NB4 (cell line): ENCODE results near the gene DLG2.

Experiments
- DNase-seq: peaks from one replicate; pipeline ENCODE4 v3.0.0; 2010; ENCODE audit warnings: low read depth
- H3K4me3 ChIP-seq: one replicate; pipeline ENCODE4 v1.5.1; 2011; ENCODE audit warnings: mild to moderate bottlenecking, low read depth, low read length, moderate library complexity
- MYC ChIP-seq: IDR thresholded peaks from 2 replicates; pipeline ENCODE4 v1.6.1; 2011; ENCODE audit warnings: low read depth, low read length
- POLR2A ChIP-seq: IDR thresholded peaks from 2 replicates; pipeline ENCODE4 v1.6.1; 2011; ENCODE audit warnings: mild to moderate bottlenecking; ENCODE audit not compliant: insufficient read length; ENCODE audit errors: extremely low read depth
- TF ChIP-seq, protein P1 (sequence below): IDR thresholded peaks from one replicate; pipeline ENCODE4 v1.5.1; 2012; ENCODE audit warnings: low read depth, low read length
- TF ChIP-seq, protein P2 (sequence below): IDR thresholded peaks from 2 replicates; pipeline ENCODE4 v1.6.1; 2011; ENCODE audit warnings: low read depth, low read length

DLG2 gene

DNA sequence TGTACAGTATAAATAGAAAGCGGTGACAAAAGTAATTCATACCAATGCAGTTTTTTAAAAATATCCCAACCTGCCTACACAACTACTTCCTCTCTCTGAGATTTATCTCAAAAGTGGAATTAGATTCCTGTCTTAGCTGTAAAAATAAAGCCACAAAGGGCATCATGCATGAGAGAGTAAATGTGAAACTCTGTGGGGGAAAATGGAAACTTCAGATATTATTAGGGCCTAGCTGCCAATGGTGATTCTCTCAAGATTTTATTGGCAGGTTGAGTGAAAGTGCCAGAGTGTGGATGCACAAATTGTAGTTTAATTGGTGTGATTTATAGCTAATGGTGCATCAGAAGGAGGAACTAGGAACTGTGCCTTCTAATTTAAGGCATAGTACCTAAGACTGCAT, 1984.0 kb downstream of the DLG2 start:
- H3K4me3 ChIP-seq: no peak overlapping the region
- no peak for DNase-seq
- TF ChIP-seq, protein P1, sequence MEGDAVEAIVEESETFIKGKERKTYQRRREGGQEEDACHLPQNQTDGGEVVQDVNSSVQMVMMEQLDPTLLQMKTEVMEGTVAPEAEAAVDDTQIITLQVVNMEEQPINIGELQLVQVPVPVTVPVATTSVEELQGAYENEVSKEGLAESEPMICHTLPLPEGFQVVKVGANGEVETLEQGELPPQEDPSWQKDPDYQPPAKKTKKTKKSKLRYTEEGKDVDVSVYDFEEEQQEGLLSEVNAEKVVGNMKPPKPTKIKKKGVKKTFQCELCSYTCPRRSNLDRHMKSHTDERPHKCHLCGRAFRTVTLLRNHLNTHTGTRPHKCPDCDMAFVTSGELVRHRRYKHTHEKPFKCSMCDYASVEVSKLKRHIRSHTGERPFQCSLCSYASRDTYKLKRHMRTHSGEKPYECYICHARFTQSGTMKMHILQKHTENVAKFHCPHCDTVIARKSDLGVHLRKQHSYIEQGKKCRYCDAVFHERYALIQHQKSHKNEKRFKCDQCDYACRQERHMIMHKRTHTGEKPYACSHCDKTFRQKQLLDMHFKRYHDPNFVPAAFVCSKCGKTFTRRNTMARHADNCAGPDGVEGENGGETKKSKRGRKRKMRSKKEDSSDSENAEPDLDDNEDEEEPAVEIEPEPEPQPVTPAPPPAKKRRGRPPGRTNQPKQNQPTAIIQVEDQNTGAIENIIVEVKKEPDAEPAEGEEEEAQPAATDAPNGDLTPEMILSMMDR: no peak
- TF ChIP-seq POLR2A: no peak
- no peak for TF ChIP-seq MYC
- TF ChIP-seq, protein P2, sequence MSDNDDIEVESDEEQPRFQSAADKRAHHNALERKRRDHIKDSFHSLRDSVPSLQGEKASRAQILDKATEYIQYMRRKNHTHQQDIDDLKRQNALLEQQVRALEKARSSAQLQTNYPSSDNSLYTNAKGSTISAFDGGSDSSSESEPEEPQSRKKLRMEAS: no peak

DNA sequence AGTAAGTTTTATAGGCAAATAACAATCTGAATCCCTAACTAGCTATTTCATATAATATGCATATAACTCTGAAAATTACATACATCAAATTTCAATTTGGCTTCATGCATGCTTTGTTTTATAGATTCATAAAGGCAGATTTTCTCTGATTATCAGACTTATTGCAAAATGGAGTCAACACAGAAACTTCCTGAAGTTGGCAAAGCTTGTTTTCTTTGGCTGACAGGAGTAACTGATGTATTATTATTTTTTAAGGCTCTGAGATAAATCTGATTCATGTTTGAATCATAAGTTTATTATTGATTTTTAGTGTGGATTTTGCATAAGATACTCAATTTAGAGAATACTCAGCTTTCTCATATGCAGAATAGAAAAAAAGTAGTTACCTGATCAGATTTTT, 1984.6 kb downstream of the DLG2 start:
- TF ChIP-seq, protein P2: no peak
- no peak overlapping the region for H3K4me3 ChIP-seq
- DNase-seq: no peak

DNA sequence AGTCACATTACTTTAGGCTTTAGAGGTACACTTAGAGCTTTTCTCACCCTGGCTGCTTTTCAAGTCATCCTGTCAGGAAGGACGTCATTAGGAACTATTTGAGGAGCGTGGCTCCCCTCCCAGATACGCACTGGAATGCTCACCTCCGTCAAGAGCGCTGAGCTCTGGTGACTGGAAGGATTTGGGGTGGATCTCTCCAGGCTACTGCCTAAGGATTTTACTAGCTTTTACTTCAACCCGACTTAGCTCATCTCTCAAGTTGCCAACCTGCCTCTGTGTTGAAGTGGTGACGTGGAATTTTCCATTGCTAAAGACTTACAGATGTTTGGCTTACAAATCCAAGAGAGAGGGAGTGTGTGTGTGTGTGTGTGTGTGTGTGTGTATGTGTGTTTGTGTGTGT, 1985.6 kb downstream of the DLG2 start:
- H3K4me3 ChIP-seq: no peak overlapping the region
- TF ChIP-seq POLR2A (no peak), MYC (no peak)
- TF ChIP-seq, protein P1: no peak
- TF ChIP-seq, protein P2: no peak
- no peak for DNase-seq

DNA sequence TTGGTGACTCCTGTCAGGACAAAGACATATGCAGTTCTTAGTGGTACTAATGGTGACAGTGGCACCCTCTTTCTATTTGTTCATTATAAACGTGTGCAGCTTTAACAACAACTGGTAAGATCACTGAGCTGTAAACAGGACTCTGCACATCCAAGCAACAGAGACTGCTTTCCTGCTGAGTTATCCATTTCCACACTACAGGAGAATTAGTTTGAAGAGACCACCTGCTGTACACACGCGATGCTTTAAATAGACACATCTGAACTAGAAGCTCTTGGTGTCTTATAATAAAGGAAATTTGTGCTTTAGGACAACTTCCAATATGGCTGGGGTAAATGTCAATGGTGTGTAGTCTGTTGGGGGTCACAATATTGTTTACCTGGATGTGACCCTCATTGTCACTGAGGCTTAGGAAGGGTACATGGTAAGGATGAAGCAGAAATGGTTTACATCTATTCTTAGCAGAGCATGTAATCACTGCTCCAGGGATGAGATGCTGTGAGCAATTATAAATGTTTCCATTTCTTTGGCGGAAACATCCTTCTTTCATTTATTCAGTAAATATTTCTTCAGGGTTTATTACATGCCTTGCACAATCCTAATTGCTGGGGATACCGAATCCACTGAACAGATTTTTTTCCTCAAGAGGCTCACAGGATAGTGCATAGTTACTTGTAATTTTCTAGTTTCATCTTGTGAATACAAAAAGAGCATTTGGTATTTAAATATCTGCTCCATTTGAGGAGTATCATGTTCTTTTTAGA, 1987.0 kb downstream of the DLG2 start:
- H3K4me3 ChIP-seq: no peak overlapping the region
- TF ChIP-seq, protein P1: no peak
- TF ChIP-seq POLR2A (no peak), MYC (no peak)
- TF ChIP-seq, protein P2: no peak
- no peak for DNase-seq

DNA sequence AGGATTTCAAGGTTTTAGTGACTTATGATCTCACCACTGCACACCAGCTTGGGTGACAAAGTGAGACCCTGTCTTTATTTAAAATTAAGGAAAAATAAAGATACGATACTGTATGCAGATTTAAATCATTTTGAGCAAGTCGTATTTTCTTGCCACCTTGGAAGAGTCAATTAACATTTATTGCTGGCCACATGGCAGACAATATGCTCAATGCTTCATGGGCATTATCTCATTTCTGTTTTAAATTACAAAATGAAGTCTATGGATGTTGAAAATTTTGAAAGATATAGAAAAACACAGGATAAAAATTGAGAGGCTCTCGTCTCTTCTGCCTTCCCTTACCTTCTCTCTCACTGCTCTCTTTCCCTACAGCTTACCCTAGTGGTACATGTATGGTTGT, 1992.0 kb downstream of the DLG2 start:
- no peak overlapping the region for H3K4me3 ChIP-seq
- no peak for DNase-seq
- TF ChIP-seq, protein P1: no peak
- TF ChIP-seq POLR2A (no peak), MYC (no peak)
- TF ChIP-seq, protein P2: no peak

DNA sequence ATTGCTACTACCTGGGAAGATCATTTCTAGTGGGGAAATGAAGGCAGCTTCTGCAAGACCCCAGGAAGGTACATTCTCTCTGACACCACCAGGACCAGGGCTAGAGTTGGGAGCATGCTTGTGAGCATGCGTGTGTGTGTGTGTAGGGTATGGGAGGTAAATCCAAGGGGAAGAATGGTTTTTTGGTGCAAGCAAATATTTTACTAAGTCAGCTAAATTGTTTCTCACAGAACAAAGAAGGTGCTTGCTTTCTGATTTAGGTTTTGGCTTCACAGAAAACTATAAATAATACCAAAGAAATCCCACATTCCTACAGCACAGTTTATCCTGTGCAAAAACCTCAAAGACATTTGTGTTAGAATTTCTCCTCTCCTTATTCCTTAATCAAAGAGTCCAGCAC, 1996.9 kb downstream of the DLG2 start:
- DNase-seq: no peak

More for the DNA sequence above, 1996.9 kb downstream of the DLG2 start:
- no peak overlapping the region for H3K4me3 ChIP-seq
- TF ChIP-seq, protein P2: no peak
- TF ChIP-seq MYC: no peak
- TF ChIP-seq POLR2A: no peak
- TF ChIP-seq, protein P1: no peak
